Central memory CD8-positive, alpha-beta T cell (primary cell): ENCODE measurements around the gene SPATA18.
"Not testable (repeated sequence)": the region's sequence is repeated elsewhere in the genome, so short reads cannot be mapped to it uniquely, and the experiment has no call there.

ENCODE experiments used
- ATAC-seq: fragments of 150-1000 bp; cut with Tn5 transposase; replicated peaks from 2 replicates; pipeline ENCODE4 v1.10.0; 2022; ENCODE audit warnings: mild to moderate bottlenecking, moderate FRiP score, moderate number of reproducible peaks; ENCODE audit not compliant: poor library complexity, severe bottlenecking; ENCODE audit errors: extremely low read depth
- DNase-seq, 2 donors: peaks; one replicate each; pipeline ENCODE4 v3.0.0; 2021; ENCODE audit warnings: low spot score in 2 of 2
- H3K27ac Mint-ChIP-seq: one replicate; pipeline ENCODE4 v1.8.0; 2022; ENCODE audit warnings: low read depth, mild to moderate bottlenecking, moderate library complexity, mixed read lengths
- H3K27me3 Mint-ChIP-seq: one replicate; pipeline ENCODE4 v1.8.0; 2022; ENCODE audit warnings: mixed read lengths
- H3K36me3 Mint-ChIP-seq: one replicate; pipeline ENCODE4 v1.8.0; 2022; ENCODE audit warnings: mild to moderate bottlenecking, moderate library complexity, mixed read lengths; ENCODE audit not compliant: insufficient read depth
- H3K4me1 Mint-ChIP-seq: one replicate; pipeline ENCODE4 v1.8.0; 2022; ENCODE audit warnings: mixed read lengths
- H3K4me3 Mint-ChIP-seq: one replicate; pipeline ENCODE4 v1.8.0; 2022; ENCODE audit warnings: mild to moderate bottlenecking, moderate library complexity, mixed read lengths
- H3K9me3 Mint-ChIP-seq: one replicate; pipeline ENCODE4 v1.8.0; 2022; ENCODE audit warnings: mixed read lengths

Gene SPATA18

DNA sequence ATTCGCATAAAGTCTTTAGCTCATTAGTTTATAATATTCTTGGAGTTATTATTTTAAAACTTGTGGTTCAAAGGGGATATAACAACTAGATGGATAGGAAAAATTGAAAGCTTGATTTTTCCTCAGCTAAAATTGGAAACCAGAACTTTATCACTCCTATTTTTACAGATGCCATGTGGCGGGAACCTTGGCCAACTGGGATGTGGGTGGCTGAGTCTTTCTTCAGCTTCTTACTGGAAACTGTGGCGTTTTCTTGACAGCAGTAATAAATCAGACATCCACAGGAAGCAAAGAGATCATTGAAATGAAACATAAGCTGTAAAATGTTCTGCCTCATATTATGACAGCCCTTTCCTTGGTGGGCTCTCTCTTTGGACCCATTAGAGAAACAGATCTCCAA is 84.1 kb downstream of the SPATA18 start:
- H3K4me1 Mint-ChIP-seq, result no peaks in the 10 kb centered on the region

DNA sequence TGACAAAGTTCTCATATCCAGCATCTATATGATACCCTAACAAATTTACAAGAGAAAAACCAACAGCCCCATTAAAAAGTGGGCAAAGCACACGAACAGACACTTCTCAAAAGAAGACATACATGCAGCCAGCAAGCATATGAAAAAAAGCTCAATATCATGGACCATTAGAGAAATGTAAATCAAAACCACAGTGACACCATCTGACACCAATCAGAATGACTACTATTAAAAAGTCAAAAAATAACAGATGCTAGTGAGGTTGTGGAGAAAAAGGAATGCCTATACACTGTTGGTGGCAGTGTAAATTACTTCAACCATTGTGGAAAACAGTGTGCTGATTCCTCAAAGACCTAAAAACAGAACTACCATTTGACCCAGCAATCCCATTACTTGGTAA is 86.0 kb downstream of the SPATA18 start:
- H3K4me3 Mint-ChIP-seq, H3K27me3 Mint-ChIP-seq, H3K36me3 Mint-ChIP-seq: not testable (repeated sequence)

More for the DNA sequence above, 84.1 kb downstream of the SPATA18 start:
- Mint-ChIP-seq H3K27me3 (no peaks in the 10 kb centered on the region), H3K27ac (no peak overlapping the region), H3K4me3 (no peak overlapping the region), H3K36me3 (no peaks in the 10 kb centered on the region), H3K9me3 (no peaks in the 10 kb centered on the region)
- DNase-seq (no peak), ATAC-seq (no peak)

DNA sequence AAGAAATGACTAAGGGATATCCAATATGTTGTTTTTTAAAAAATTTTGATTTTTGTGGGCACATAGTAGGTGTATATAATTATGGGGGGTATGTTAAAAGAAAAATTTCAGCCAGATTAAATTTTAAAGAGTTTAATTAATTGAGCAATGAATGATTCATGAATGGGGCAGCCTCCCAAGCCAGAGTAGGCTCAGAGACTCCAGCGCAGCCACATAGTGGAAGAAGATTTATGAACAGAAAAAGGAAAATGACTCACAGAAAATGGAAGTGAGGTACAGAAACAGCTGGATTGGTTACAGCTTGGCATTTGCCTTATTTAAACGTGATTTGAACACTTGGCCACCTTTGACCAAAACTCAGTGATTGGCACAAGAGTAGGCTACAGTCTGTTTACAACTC is 91.7 kb downstream of the SPATA18 start:
- Mint-ChIP-seq H3K27ac (no peak overlapping the region), H3K4me1 (no peaks in the 10 kb centered on the region), H3K36me3 (no peaks in the 10 kb centered on the region), H3K27me3 (no peaks in the 10 kb centered on the region), H3K9me3 (no peaks in the 10 kb centered on the region), H3K4me3 (no peak overlapping the region)
- no peak for DNase-seq
- no peak for ATAC-seq

More for the DNA sequence above, 86.0 kb downstream of the SPATA18 start:
- H3K27ac Mint-ChIP-seq, H3K4me1 Mint-ChIP-seq, H3K9me3 Mint-ChIP-seq, DNase-seq, ATAC-seq: not testable (repeated sequence)

DNA sequence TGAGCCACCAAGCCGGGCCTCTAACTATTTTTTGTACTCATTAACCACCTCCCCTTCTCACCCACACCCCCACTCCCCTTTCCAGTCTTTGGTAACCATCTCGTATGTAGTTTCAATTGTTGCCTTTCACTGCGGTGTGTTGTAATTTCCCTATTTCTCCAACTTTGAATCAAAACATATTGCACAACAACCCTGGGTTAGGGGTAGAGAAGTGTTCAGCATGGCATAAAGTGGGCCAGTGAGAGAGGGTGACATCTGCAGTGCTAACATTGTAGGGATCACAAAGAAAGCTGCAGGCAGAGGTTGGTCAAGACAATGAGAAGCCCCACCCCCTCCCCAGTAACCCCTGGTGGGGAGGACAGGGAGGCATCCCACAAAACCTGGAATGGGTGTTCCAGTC is 92.7 kb downstream of the SPATA18 start:
- DNase-seq (no peak), ATAC-seq (no peak)
- H3K9me3 Mint-ChIP-seq, result no peaks in the 10 kb centered on the region
- no peaks in the 10 kb centered on the region for H3K27me3 Mint-ChIP-seq
- H3K36me3 Mint-ChIP-seq, result no peaks in the 10 kb centered on the region
- H3K4me3 Mint-ChIP-seq, result no peak overlapping the region
- H3K27ac Mint-ChIP-seq, result no peak overlapping the region
- H3K4me1 Mint-ChIP-seq, result no peaks in the 10 kb centered on the region

DNA sequence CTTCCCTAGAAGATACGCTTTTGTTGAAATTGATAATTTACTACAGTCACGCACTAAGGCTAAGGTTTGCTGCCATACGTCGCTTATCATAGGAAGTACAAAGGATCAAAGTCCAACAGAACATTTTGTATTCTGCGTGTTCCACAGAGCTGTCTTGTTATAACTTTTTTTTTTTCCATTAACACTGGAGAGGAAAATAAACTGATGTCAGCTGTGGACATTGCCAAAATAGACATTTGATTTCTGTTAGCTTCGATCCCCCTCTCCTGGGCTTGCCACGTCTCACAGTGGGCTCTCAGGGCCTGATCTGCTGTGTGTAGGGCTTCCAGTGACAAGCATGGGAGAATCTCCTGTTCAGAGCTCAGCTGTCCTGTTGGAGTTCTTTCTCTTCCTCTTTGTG is 93.3 kb downstream of the SPATA18 start:
- no peaks in the 10 kb centered on the region for H3K36me3 Mint-ChIP-seq
- no peaks in the 10 kb centered on the region for H3K4me1 Mint-ChIP-seq
- DNase-seq, result no peak
- no peak overlapping the region for H3K27ac Mint-ChIP-seq
- H3K9me3 Mint-ChIP-seq, result peaks cover under 1% of the 10 kb centered on the region
- no peaks in the 10 kb centered on the region for H3K27me3 Mint-ChIP-seq
- no peak for ATAC-seq
- no peak overlapping the region for H3K4me3 Mint-ChIP-seq
